Activated CD8-positive, alpha-beta memory T cell treated with anti-CD3 and anti-CD28 coated beads for 4 hours (primary cell): Measurements from ENCODE around the gene GYG1.
A peak's percentile ranks its signal among the peaks of the same experiment; 100 is the strongest.

Source experiments
- DNase-seq, 2 donors: peaks; one replicate each; pipeline ENCODE4 v3.0.0-alpha.2; 2020; ENCODE audit warnings: low read depth in 2 of 2

The GYG1 gene

DNA sequence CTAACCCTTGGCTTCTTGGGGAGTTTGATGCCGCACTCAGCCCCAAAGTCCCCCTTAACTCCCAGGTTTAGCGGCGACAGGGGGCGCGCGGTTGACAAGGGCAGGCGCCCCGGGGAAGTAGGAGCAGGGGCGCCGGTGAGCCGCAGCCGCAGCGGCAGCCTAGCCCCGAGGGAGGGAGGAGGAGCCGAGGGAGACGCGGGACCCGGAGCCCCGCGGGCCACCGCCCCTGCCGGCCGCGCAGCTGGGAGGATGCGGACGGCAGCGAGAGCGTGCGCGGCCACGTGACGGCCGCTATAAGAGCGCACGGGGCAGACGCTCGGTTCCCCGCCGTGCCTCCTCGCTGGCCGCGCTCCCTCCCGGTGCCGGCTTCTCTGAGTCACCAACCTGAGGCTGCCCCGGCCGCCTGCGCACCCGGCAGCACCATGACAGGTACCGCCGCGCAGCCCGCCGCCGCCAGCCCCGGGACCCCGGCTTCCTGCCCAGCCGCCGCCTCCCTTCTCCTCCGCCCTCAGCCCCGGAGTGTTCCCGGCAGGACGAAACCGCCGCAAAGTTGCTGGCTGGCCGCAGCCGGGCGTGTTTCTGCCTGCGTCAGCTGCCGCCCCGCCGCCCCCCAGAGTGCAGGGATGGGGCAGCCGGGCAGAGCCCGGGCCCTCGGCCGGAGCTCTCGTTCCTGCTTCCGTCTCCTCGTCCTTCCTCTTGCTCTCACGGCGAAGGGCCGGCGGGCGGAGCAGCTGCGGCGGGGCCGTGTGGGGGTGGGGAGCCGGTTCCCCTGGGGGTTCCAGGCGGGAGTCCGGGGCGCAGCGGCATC is at the start of gene GYG1:
TSS of gene GYG1 (plus strand) at position 322 of the 808 bp plus-strand sequence. CDS start at position 423, 101 bp downstream.
- peak; percentile 66 to 71 for DNase-seq

DNA sequence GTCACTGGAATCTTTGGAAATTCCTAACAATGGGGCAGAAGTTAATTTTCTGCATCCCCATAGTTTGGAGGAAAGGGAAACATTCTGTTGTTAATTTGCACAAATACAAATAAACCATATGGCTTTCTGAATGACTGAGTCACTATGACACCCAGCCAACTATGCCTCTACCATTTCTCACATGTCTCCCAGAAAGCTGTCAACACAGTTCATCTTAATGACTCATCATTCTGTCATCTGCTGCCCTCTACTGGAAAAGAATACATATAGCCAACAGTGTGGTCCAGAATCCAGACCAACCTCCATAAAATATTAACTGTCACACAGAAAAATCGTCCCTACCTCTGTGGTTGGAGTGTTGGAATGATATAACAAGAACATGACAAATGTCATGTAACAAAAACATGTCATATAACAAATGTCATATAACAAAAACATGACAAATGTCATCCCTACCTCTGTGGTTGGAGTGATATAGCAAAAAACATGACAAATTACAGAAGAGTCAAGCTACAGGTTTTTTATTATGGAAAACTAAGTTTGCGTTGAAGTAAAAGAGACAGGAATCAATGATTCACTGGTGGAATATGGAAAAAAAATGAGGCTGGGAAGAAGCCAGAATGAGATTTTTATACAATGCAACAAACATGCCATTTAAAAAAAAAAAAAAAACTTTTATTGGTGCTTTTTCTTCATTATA is 47.7 kb upstream of the GYG1 start:
- DNase-seq = no peak

DNA sequence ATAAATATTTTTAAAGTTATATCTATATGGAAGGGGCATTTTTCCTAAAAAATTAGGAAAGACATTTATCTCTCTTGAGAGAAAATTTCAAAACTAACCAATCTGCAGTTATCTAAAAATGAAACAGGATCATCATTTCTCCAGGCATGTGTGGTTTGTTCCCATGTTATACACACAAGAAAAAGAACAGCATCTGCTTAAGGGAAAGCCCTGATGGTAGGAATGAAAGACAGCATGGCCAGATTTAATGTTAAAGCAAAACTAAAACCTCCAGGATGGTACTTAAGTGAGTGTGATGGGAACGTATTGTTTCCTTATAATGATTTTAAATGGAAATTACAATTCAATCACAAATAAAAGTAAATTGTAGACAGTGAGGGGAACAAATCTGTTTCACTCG is 46.2 kb upstream of the GYG1 start:
- no peak for DNase-seq

DNA sequence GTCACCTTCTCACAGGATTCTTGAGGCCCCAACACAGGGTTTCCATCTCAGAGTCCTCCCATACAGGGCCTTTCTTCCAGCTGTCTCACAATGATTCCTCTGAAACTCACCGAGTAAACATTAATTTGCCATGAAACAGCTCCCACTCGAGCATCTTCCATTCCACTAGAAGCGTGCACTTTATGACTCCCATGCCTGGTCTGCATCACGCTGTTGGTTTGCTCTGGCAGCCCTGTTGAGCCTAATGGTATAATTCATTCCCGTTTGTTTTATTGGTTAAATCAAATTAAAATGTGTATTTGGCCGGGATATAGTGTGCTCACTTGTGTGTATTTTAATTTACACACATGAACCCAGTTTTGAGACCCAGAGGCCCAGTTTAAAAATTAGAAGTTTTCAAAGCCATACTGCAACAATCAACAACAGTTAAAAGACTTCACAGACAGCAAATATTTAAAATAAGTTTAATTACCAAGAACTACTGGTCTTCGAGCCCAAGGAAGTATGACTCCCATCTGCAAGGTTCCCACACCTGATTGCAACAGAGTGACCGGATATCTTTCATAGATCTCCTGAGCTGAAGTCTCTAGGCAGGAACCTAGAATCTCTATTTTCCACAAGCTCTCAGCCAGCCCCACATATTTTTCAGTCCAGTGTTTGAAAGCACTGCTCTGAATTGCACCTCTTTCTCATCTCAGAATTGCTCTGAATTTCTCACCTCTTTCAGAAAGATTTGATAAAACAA is 42.3 kb upstream of the GYG1 start:
- DNase-seq = no peak

DNA sequence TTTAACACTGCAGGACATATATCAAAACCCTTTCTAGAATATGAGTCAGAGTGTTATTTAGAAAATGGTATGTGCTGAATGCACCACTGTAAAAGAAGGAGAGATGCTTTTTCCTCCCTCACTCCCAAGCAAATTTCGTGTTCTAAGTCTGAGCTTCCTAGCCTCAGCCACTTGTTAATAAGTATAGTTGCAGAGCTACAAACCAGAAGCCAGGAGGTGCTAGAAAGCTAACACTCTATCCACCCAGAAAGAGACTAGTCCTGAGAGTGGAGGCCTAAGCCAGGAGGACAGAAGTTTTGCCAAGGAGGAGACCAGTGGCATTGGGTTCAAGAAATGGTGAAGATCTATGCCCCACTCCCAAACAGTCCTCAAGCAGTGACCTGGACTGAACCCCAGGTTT is 40.5 kb upstream of the GYG1 start:
- no peak for DNase-seq

DNA sequence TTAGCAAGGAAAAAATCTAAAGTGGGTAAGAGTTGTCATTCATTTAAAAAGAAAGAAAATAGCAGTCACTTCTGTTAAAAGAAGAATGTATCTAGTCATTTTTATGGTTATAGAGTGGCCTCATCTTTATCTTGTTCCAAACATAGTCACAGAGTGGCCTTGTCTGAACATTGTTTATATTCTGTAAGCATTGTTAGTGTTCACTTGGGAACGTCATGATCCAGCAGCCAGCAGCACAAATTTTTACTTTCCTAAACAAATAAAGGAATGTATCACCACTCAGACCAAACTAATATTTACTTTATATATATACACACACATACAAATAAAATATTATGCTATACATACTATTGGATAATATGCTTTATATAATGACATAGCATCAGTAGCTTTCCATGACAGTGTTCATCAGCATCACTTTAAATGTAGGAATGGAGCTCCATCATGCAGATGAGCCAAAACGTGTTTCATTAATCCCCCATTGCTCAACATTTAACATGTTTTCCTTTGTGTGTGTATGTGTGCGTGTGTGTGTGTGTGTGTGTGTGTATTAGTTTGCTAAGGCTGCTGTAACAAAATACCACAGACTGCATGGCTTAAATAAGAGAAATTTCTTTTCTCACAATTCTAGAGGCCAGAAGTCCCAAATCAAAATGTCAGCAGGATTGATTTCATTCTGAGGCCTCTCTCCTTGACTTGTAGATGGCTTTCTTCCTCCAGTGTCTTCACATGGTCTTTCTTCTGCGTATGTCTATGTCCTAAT is 39.6 kb upstream of the GYG1 start:
- no peak for DNase-seq

DNA sequence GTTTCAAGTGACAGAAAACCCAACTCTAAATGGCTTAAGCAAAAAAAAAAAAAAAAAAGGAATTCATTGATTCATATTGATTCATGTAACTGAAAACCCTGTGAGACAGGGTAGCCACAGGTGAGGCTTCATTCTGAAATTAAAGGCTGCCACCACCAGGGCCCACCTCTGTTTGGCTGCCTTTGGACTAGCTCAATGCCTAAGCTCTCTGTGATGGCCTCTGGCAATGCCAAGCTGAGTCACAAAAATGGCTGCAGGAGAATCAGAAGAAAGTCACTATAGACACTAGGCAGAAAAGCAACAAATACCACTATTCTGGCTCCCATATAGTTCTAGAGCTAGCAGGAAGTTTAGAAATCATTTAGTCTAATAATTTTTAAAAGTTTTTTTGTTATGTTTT is 38.2 kb upstream of the GYG1 start:
- DNase-seq = no peak

DNA sequence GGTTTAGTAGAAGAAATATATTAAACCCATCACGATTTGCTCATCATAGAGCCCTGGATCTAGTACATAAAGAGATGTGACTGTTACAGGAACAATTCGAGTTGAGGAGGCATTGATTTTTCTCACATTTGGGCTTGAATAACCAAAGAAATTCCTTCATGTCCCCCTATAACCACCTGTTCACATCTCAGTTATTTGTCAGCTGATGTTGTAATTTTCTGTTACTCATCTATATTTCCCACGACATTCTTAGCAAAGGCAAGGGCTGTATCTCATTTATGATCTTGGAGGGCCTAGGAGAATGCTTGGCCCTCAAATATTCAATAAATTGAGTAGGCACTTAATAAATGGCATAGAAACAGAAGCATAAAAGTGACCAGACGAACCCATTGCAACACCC is 36.4 kb upstream of the GYG1 start:
- no peak for DNase-seq

DNA sequence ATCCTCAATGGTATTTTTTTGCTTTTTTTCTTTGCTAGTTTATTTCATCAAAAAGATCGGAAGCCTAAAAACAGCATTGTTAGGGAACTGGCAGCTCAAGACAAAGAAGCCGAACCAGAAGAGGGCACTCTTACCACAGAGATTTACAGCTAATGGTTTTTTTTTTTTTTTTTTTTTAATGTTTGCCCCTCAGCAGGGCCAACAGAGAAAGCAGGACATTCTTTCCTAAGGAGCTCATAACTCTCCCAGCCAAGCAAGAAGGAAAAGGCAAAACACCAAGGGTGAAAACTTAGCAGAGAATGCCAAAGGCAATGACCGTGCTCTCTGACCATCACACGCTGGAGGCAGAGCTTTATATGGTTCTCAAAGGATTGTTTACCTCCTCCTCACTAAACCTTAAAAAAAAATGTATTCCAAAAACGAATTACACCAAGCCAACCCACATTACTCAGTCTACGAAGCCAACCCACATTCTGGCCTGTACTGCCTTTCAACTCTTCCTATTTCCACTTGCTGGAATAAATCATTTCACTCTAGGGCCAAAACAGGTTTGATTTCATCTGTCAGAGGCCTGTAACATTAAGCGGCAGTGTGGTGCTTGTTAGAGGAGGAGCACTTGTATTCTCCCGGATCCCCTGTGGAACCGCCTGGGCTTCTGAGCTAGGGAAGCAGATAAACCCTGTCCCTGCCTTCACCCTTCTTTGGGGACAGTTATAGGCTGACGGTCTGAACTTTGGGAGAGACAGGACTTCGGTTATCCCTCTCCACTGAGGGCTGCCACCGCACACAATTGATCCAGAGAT is 35.6 kb upstream of the GYG1 start:
- no peak for DNase-seq

DNA sequence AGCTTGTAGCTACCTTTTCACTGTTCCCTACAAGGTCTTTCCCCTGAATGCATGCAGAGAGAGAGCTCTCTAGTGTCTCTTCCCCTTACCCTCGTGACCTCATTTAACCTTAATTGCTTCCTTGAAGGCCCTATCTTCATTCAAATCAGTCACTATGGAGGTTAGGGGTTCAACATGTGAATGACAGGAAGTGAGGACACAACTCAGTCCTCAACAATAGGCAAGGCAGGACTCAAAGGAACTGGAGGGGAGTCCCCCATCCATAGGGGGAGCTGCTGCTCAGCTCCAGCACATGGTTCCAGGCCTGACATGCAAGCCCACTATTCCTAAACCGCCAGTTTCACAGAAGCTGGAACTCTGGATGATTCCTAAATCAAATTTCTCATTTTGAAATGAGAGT is 33.8 kb upstream of the GYG1 start:
- DNase-seq = no peak

DNA sequence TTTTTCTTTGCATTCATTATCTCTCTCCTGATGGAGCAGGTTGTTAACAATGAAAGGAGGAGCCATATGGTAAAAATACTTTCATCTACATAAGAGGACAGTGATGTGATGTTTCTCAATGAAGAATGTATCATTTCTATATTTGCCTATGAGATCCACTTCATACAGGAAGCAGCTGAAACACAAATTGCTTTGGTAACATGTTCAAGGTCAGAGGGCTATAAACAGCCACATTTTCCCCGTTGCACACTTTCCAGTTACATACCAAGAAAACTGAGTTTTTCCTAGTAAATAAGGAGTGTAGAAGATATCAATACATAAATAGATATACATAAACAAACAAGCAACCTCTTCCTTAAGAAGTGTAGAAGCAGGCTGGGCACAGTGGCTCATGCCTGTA is 32.6 kb upstream of the GYG1 start:
- DNase-seq = no peak

DNA sequence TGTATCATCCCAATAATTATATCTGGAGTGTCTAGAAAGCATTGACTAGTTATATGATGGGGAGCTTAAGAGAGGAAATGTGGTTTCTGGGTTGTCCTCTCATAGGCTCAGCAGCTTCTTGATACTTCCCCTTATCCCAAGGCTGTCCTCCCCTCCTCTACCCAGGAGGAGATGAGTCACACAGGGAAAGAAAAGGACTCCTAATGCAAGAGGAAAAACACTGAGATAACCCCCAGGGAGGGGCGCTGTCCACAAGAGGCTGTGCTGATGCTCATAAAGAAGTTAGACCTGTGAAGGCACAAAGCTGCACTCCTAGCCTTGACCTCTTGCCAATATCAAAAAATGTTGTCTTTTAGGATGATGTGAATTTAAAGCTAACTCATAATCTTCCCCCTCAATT is 28.8 kb upstream of the GYG1 start:
- DNase-seq = no peak

DNA sequence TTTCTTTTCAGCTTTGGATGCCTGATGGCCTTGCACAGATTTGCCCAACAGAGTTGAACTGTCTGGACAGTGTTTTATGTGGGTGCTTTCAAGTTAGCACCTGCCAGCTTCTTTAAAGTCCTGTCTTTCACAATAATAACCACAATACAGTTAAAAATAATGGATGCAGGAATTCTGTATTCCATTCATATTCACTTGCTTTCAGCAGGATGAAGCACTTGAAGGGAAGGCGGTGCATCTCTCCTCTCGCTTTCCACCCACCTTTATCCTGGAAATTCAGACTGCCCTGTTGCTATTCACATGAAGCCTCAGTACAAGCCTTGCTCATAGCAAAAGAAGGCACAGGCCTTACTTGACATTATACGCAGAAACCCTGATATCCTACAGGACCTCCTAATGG is 26.5 kb upstream of the GYG1 start:
- no peak for DNase-seq

DNA sequence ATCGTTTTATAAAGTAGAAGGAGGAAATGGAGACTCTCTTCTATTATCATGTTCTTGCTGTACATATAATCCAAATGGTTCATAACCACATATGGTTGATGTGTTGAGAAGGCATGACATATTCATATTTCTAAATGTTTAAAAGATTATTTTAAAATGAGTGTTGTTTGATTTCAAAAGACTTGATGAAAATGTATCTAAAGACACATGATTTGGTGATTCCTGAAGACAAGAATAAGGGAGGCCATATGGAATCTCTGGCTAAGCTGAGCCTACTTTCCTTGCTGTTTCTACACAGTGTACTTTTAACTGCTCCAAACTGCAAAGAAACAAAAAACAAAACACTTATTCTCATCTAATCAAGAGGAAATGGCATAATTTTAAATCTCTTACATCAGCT is 23.0 kb upstream of the GYG1 start:
- DNase-seq = no peak

DNA sequence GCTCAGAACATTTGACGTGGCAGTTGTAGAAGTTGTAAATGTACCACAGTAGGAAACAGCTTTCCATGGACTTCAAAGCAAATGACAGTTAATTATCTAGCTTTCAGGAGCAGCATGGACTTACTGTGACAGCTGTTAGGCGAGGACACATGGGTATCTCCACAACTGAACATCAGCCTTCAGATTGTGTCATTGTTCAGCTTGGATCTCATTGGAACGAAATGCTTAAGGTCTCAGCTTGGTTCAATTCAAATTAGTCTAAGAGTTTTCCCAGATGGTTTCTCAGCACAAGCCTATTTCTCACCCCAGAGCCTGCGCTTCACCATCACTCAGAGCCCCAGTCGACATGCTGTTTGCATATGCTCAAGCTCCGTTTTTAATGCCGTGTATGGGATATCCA is 21.1 kb upstream of the GYG1 start:
- DNase-seq = no peak

DNA sequence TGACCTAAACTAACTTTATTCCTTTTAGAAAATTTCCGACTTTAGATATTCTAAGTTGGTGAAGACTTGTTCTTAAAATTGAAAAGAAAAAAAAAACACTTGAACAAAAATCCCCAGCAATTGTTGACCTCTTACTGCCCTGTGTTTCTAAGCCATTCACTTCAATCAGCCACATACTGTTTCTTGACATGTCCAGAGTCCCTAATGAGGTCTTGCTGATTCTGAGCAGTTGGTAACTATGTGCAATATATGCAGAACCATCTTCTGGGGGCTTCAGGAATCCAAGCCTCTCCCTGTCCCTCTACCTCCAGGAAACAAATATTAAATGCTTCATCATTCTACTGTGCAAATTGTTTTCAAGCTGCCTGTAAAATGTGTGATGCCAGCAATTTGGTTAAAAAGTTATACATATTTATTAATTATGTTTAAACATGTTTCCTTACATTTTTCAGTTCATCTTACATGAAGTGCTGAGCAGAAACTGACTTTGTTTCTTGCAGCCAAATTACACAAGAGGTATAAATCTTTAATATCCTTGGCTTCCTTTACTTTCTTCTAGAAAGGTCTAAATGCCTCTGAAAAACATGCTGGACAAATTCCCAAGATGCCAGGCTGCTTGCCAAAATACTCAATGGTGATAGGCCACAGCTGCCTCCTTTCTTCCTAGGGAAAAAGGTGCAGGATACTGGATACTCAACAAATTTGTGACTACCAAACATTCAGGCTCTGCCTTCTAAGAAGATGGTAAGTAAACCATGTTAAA is 19.8 kb upstream of the GYG1 start:
- DNase-seq = no peak

DNA sequence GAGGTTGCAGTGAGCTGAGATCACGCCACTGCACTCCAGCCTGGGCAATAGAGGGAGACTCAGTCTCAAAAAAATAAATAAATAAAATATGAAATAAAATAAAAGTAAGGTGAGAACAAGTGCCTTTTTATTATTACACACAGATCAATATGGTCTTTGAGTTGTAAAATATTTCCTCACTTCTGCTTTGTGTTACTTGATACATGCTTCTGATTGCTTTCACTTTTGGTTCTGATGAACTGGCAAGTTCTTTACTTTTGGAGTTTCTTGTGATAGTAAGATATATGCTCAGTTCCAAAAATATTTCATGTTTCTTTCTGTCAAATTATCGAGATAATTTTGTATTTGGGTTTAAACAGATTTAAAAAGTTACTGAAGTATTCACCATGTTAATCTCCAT is 16.6 kb upstream of the GYG1 start:
- no peak for DNase-seq

DNA sequence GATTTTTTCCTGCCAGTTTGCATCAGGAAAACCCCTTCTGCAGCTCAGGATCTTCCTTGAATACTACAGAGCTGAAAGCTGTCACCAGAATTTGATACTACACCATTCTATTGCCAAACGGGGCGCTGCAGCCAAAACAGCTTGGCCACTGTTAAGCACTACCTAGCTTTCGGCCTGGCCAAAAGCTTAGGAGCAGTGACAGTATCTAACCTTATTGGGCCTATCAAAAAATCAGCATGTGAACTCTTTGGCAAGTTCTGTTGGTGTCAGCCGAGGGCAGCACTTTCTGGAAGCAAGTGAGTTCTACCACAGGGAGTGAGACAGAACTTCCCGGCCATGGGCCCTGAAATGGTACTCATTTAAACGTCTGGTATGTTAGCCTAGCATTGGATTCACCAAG is 16.1 kb upstream of the GYG1 start:
- no peak for DNase-seq

DNA sequence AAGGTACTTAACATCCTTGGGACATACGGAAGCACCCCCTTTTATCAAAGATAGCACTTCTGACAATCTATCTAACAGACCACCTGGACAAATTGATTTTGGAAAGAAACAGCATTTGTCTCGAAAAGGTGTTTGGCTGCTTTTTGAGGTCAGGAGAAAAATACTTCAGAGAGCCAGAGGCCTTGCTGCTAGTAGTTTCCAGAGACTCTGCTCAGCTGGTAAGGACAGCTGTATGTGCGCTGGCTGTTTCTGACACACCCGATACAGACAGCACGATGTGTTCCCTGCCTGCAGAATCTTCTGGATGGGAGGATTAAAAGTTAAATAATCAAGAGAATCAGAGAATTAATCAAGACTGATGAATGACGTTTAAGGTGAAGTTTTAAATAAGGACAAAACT is 15.6 kb upstream of the GYG1 start:
- no peak for DNase-seq

DNA sequence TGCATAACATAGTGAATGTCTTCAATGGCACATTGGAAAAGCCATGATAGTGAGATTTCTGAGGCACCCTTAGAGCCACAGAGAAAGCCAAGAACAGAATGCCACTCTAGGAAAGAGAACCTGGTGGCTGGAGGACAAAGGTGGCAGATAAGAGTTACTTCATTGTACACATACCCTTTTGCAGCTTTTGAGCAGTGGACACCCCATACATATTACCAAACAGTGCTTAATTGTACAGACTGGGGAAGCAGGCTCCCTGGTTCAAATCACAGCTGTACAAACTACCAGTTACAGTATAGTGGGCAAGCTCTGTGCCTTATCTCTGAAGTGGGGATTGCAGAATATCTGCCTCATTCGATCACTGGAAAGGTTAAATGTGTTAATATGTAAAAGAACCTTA is 10.1 kb upstream of the GYG1 start:
- DNase-seq = no peak
